SK-N-DZ (cell line): ENCODE results near the gene ADAMTSL5. TPM values are rescaled to one million over a fixed set of nuclear protein-coding genes. Genes with fewer than 3 reads are reported as not detected.
"Not testable (repeated sequence)": the region's sequence is repeated elsewhere in the genome, so short reads cannot be mapped to it uniquely, and the experiment has no call there.

Source experiments
- DNase-seq: peaks from one replicate; pipeline ENCODE4 v3.0.0-alpha.2; 2015; ENCODE audit warnings: low spot score
- polyA plus RNA-seq, 2 experiments: library from polyadenylated mRNA; depleted of rRNA; stranded (reverse); fragments of >200 nt; gene quantifications; 2 replicates each; pipeline ENCODE4 v1.2.3, GENCODE V29; 2014

Gene ADAMTSL5, protein sequence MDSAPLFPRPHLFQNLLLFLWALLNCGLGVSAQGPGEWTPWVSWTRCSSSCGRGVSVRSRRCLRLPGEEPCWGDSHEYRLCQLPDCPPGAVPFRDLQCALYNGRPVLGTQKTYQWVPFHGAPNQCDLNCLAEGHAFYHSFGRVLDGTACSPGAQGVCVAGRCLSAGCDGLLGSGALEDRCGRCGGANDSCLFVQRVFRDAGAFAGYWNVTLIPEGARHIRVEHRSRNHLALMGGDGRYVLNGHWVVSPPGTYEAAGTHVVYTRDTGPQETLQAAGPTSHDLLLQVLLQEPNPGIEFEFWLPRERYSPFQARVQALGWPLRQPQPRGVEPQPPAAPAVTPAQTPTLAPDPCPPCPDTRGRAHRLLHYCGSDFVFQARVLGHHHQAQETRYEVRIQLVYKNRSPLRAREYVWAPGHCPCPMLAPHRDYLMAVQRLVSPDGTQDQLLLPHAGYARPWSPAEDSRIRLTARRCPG
- polyA plus RNA-seq (2014; cell fraction: cytosol; rRNA removed): 0.14 and 0.74 TPM in 2 replicates
- polyA plus RNA-seq (2014; cell fraction: nucleus; rRNA removed): not detected in 2 replicates

DNA sequence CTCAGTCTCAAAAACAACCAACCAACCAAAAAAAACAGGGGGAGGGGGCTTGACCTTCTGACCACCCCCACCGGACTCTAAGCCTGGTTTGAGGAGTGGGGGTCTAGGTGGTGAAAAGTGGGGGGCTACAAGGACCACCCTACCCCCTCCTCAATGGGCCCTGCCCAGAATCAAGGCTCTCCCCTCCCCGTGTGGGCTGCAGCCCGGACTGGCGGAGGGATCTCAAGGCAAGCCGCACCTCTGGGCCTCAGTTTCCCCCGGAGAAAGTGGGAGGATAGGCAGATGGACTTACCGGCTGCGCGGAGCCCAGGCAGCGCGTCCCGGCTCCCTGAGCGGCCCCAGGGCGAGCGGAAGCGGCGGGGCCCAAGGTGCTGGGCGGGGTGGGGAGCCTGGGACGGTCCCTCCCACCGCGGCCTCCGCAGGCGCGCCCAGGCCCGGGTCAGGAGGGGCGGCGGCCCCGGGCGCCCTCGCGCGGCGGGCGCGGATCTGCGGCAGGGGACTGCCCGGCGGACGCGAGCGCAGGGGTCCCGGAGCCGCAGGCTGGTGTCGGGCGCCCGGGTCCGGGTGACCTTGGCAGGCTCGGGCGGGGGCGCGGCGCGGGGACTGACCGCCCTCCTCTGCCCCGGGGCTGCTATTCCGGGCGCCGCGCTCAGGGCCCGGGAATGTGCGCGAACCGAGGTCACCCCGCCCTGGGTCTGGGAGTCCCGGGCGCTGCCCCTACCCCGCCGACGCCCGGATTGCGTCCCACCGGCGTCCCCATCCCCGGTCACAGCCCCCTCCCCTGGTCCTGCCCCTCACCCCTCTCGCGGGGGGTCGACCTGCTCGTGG is at the start of gene ADAMTSL5:
Gene ADAMTSL5, minus strand, starts transcription at position 349 of the 828 bp plus-strand sequence. CDS start 2,076 bp downstream, outside the sequence.
- no peak for DNase-seq

DNA sequence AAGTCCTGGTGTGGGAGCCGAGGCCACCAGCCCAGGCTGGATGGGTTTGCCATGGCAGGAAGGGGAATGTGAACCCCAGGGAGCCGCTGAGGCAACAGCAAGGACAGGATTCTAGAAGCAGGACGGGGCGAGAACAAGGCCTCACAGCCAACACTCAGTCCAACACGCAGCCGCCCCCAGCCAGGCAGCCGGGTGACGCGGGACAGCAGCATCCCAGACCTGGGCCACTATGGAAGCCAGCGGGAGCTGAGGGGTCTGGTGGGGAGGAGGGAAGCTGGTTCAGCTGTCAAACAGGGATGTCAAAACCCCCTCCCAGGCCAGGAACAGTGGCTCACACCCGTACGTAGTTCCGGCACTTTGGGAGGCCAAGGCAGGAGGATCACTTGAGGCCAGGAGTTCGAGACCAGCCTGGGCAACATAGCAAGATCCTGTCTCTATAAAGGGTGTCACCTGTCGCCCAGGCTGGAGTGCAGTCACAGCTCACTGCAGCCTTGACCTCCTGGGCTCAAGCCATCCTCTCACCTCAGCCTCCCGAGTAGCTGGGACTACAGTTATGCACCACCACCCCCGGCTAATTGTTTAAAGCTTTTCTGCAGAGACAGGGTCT is 48.5 kb upstream of the ADAMTSL5 start:
- DNase-seq: no peak

DNA sequence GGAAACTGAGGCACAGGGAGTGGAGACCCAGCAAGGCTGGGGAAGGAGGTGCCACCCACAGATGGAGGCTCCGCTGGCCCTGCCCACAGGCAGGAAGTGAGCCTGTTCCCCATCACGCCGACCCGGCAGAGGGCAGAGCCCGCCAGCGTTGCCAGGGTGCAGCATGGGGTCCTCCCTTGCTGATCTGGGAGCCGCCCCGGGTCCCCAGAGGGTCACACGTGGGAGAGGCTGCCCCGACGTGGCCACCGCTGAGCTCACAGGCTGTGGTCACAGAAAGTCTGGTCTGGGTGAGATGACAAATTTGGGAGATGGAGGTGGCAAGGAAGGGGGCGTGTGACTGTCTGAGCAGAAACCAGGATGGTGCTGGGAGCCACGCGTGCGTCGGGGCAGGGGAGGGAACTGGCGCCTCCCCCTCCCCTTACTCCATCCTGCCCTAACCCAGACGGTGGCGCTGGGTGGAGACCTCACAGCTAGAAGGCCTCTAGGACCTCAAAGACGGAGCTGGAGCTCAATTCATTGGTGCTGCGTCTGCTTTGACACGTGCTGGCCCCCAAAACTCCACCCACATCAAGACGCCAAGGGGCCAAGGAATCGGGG is 47.6 kb upstream of the ADAMTSL5 start:
- DNase-seq: no peak

DNA sequence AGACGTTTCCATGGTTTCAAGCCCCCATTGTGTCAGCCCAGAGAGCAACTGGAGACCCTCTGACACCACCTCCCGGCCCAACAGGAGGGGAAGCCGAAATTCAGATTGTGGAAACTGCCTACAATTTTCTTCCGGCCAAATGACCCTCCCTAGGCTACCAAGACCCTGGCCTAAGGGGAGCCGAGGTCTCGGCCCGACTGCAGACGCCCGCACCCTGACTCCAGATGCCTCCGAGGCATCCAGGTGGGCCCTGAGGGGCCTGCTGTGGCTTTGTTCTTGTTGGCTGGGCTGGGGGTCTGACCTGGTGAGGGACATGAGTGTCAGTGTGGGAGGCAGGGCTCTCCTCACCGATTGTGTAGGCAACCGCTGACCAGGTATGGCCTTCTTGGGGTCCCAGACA is 45.7 kb upstream of the ADAMTSL5 start:
- DNase-seq: no peak

DNA sequence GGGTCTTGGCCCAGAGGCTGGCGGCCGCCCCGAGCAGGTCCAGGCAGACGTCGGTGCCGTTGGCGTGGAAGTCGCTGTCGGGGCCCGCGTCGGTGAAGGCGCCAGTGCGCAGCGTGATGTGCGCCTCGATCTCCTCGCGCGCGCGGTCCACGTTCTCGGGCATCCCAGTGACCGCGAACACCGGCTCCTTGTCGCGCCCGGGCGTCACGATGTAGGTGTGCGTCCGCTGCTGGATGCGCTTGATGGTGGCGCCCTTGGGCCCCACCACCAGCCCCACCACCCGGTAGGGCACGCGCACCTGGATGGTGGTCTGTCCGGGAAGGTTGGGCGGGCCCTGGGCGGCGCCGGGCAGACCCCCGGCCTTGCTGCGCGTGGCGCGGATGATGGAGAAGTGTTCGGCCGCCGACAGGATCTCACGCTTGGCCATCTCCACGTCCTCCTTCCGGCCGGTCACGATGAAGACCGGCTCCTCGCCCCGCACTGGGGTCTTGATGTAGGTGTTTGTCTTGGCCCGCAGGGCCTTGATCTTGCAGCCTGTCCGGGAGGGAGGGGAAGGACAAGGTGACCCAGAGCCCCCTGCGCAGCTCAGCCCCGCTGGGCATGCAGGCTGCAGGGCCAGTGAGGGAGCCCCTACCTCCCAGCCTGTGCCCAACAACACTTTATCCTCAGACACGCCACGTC is 43.7 kb upstream of the ADAMTSL5 start:
- no peak for DNase-seq

DNA sequence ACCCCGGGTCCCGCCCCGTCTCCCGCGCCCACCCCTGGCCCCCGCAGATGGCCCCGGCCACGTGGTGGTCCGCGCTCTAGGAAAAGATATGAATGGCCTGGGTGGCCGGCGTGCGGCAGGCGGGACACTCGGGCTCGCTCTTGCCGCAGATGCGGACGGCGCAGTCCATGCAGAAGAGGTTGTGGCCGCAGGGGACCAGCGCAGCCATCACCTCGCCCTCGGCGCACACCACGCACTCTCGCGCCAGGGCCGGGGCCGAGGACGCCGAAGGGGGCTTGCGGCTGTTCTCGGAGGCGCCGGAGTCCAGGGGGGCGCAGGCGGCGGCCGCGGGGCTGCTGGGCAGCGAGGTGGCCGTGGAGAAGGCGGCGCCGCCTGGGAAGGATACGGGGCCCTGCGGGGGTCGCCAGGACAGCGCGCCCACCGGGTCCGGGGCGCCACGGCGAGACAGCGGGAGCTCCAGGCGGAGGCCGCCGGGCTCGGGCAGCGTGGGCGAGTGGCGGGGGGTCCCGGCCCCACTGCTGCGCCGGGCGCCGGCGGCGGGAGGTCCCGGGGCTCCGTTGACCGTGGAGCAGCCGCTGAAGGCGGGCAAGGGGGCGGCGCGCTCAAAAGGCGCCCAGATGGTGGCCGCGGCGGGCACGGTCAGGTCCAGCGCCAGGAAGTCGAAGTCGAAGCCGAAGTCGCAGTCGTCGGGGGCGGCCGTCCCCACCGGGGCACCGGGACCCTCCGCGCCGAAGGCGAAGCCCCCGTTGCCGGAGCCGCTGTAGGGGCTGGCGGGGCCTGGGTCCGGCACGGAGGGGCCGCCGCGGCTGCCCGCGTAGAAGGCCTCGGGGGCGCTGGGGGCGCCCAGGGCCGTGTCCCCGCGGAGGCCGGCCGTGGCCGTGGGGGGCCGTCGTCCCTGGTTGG is 42.9 kb upstream of the ADAMTSL5 start:
- no peak for DNase-seq

DNA sequence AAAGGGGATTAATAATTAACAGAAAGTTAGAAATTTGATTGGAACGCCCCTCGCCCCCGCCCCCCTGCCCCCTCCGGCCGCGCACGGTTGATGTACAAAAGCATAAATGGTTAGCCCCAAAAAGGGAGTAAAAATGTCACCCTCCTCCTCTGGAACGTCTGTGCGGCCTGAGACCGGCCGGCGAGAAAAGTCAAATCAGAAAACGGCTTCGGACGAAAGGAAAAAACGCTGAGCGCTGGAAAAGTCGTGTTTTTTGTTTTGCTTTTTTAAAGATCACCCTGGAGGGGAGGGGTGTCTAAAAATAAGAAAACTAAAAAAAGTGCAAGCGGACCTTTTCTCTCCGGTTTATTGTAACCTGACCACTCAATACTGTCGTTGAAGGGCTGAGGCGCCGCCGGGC is 42.1 kb upstream of the ADAMTSL5 start:
- DNase-seq: no peak

DNA sequence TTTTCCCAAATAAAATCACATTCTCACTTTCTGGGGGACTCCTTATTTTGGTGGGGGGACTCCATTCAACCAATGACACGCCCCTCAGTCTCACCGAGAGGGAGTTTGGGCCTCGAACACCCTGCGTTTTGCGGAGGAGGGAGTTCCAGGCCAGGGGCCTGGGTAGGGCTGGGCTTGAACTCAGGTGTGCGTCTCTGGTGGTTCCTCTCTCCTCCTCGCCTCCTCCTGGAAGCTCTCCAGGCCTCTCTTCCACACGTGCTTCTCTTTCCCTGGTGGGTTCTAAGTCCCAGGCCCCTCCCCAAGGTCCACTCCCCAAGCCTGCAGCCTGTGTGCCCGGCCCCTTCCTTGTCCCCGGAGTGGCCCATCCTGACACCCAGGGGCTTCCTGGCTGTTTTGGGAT is 40.6 kb upstream of the ADAMTSL5 start:
- DNase-seq: no peak

DNA sequence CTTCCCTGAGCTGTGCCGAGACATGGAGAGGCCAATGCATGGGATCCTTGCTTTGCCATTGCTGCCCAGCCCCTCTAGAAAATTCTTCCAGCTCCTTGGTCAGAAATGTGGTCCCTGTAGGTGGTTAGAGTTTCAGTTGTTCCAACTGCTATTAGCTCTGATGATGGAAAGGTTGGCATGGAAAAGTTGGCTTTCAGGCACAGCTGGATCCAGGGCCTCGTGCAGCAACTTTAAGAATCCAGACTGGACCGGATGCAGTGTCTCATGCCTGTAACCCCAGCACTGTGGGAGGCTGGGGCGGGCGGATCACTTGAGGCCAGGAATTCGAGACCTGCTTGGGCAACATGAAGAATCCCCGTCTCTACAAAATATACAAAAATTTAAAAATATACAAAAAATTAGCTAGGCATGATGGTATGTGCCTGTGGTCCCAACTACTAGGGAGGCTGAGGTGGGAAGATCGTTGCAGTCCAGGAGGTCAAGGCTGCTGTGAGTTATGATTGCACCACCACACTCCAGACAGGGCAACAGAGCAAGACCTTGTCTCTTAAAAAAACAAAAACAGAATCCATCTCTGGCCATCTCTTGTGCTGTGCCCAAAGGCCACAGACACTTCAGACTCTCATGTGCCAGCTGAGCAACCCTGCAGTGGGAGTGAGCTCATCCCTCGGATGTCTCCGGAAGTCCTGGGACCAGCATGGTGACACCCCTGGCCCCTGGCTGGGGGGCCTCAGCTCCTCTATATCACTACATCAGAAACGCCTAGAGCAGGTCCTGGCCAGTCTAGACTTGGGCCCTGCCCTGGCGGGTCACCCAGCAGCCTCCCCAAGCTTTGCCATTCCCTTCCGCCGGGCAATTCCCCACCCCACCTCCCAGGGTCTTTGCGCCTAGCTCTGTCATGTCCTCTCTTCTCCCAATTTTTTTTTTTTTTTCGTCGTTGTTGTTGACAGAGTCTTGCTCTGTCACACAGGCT is 38.5 kb upstream of the ADAMTSL5 start:
- no peak for DNase-seq

DNA sequence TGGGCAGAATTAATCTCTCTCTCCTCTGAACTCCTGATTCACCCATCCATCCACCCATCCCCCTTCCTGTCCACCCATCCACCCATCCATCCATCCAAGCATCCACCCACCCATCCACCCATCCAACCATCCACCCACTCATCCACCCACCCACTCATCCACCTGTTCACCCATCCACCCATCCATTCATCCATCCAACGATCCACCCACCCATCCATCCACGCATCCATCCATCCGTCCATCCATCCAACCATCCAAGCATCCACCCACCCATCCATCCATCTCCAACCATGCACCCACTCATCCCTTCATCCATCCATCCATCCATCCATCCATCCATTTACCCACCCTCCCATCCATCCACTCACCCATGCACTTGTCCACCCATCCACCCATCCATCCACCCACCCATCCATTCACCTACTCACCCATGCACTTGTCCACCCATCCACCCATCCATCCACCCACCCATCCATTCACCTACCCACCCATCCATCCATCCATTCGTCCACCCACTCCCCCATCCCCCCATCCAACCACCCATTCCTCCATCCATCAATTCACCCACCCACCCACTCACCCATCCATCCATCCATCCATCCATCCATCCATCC is 36.6 kb upstream of the ADAMTSL5 start:
- DNase-seq: no peak

DNA sequence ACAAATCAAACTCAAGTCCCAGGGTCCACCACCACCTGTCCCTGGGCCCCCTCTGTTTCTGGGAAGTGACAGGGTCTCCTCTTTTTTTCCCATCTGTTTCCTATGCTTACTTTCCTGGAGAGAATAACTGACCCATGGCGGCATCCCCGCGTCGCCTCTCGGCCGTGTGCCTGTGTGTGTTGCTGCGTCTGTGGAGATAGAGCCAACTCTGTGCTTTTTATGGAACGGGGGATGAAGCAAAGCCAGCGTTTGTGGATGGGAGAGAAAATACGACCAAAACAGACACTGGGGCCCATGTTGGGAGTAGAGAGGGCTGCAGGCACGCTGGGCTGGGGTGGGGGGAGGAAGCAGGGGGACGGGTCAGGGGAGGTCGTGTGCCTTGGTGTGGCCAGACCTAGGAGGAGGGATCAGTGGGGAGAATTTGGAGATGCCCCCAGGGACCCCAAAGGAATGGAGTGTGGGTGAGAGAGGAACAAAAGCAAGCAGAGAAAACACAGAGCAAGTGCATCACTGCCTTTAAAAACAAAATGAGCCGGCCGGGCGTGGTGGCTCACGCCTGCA is 27.6 kb upstream of the ADAMTSL5 start:
- no peak for DNase-seq

DNA sequence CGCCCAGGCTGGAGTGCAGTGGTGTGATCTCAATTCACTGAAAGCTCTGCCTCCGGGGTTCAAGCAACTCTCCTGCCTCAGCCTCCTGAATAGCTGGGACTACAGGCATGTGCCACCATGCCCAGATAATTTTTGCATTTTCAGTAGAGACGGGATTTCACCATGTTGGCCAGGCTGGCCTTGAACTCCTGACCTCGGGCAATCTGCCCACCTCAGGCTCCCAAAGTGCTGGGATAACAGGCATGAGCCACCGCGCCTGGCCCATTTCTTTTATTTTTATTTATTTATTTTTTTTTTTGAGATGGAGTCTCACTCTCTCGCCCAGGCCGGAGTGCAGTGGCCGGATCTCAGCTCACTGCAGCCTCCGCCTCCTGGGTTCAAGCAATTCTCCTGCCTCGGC is 26.9 kb upstream of the ADAMTSL5 start:
- not testable (repeated sequence) for DNase-seq

DNA sequence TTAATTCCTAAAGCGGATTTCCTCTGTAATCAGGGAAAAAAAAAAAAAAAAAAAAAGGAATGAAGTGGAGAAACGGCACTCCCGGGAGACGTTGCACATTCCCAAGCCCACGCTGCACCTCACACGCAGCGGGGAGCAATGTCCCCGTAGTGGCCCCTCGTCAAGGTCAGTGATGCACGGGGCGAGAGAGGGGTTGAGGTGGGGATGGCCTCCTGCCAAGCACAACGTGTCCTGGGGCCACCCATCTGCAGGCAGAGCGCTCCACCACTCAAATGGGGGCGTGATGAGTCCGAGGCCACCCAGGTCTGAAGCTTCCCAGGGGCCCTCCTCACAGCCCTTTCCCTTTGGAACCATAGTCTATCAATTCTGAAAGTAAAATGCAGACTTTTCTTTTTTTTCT is 26.2 kb upstream of the ADAMTSL5 start:
- DNase-seq: no peak

DNA sequence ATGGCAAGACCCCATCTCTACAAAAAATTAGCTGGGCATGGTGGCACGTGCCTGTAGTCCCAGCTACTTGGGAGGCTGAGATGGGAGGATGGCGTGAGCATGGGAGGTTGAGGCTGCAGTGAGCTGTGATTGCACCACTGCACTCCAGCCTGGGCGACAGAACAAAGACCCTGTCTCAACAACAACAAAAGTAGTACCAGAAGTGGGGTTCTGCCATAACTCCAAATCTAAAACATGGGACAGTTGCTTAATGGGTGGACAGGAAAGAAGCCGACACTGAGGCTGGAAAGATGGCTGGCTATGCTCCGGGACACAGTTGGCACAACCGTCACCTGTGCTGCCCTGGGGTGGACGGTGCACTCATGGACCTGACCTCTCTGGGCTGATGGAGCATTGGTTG is 22.9 kb upstream of the ADAMTSL5 start:
- DNase-seq: not testable (repeated sequence)

DNA sequence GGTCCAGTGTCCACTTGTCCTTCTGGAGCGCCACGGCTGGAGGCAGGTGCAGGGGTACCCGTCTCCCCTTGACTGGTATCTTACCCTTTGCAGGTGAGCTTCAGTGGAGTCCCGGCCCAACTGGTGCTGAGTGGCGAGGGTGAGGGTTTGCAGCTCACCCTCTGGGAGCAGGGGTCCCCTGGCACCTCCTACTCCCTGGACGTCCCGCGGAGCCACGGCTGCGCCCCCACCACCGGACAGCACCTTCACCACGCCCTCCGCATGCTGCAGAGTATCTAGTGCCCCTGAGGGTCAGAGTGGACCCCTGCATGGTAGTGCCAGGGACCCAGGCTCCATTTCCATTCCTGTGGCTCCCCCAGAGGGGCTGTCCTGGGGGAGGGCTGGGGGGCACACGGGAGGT is 22.2 kb upstream of the ADAMTSL5 start:
- DNase-seq: no peak

DNA sequence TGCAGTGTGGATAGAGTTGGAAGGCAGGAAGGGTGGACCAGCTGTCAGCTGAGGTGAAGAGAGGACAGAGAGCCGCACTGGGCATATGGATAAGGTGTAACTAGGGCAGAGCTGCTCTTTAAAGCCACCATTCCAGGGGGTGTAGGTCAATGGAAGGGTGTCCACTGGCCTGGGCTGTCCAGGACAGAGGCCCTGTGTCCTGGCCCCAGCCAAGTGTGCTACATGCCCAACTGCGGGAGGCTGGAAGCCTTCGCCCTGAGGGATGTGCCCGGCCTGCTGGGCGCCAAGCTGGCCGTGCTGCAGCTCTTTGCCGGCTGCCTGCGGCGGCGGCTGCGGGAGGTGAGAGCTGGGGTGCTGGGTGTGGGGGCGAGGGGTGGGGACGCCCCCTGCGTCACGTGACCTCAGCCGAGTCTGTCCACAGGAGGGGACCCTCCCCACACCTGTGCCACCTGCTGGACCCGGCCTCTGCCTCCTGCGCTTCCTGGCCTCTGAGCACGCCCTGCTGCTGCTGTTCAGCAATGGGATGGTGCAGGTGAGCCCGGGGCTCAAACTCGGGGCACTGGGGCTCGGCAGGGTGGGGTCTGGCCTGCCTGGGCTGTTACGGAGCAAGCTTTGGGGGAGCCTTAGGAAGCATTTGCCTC is 20.8 kb upstream of the ADAMTSL5 start:
- DNase-seq: no peak

DNA sequence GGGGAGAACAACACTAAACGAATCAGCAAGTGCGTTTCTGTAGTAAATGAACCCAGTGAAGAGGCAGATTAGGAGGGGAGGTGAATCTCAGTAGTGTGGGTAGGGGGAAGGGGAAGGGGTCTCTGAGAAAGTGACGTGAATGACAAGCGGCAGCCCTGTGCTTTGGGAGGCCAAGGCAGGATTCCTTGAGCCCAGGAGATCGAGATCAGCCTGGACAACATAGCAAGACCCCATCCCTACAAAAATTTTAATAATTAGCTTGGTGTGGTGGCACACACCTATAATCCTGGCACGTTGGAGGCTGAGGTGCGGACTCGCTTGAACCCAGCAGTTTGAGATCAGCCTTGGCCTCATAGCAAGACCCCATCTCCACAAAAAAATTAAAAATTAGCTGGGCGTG is 19.2 kb upstream of the ADAMTSL5 start:
- no peak for DNase-seq
